ENCODE results near the gene EFCAB13. TPM values are rescaled to one million over a fixed set of nuclear protein-coding genes. Genes with fewer than 3 reads are reported as not detected.
A peak's percentile ranks its signal among the peaks of the same experiment; 100 is the strongest.

Gene EFCAB13
- total RNA-seq, 2 donors from 2014 or later = 8.1 to 16.7 TPM

- no peaks in the 10 kb centered on the region for H3K27me3 ChIP-seq (replicated peaks; ENCODE audit: insufficient read depth)
- DNase-seq (ENCODE audit: low spot score) = no peak
- peaks cover 20 to 56% of the 10 kb centered on the region in 2 donors for H3K4me1 ChIP-seq (ENCODE audit: control insufficient read depth in 1 of 2, low read depth in 2 of 2)
- no peak for TF ChIP-seq CTCF (IDR thresholded peaks at IDR 0.05)
- ATAC-seq (ENCODE audit: insufficient number of reproducible peaks, low FRiP score, low read depth) = no peak
- peaks cover 29% of the 10 kb centered on the region for H3K36me3 ChIP-seq
- H3K4me3 ChIP-seq = no peak overlapping the region
- H3K27ac ChIP-seq = peak overlapping the region; percentile 81 to 87
- H3K9me3 ChIP-seq = no peaks in the 10 kb centered on the region
Measured at GRCh38 chr17:47295037-47295873, 28.5 kb upstream of the EFCAB13 start.

GRCh38 chr17:47295874-47296255 lies 27.9 kb upstream of the EFCAB13 start:
- peaks cover 31% of the 10 kb centered on the region for H3K36me3 ChIP-seq
- peak overlapping the region; percentile 62 to 81 for H3K27ac ChIP-seq
- H3K9me3 ChIP-seq = no peaks in the 10 kb centered on the region
- ATAC-seq (ENCODE audit: insufficient number of reproducible peaks, low FRiP score, low read depth) = no peak
- TF ChIP-seq CTCF (IDR thresholded peaks at IDR 0.05) = no peak
- DNase-seq (ENCODE audit: low spot score) = no peak
- no peaks in the 10 kb centered on the region for H3K27me3 ChIP-seq (replicated peaks; ENCODE audit: insufficient read depth)
- H3K4me1 ChIP-seq (ENCODE audit: control insufficient read depth in 1 of 2, low read depth in 2 of 2) = peaks cover 20 to 56% of the 10 kb centered on the region in 2 donors
- H3K4me3 ChIP-seq = no peak overlapping the region

GRCh38 chr17:47297661-47298400 lies 25.9 kb upstream of the EFCAB13 start:
- no peak for TF ChIP-seq CTCF (IDR thresholded peaks at IDR 0.05)
- Histone ChIP-seq H3K4me3 (no peak overlapping the region), H3K27me3 (replicated peaks; ENCODE audit: insufficient read depth) (no peaks in the 10 kb centered on the region), H3K4me1 (ENCODE audit: control insufficient read depth in 1 of 2, low read depth in 2 of 2) (peaks cover 20 to 56% of the 10 kb centered on the region in 2 donors), H3K9me3 (no peaks in the 10 kb centered on the region), H3K27ac (peak overlapping the region in 1 of 2 donors; percentile 81), H3K36me3 (peaks cover 39% of the 10 kb centered on the region)
- ATAC-seq (ENCODE audit: insufficient number of reproducible peaks, low FRiP score, low read depth) (no peak), DNase-seq (ENCODE audit: low spot score) (no peak)

GRCh38 chr17:47298712-47299111 lies 25.0 kb upstream of the EFCAB13 start:
- H3K4me1 ChIP-seq (ENCODE audit: control insufficient read depth in 1 of 2, low read depth in 2 of 2) = peaks cover 20 to 52% of the 10 kb centered on the region in 2 donors
- peak overlapping the region in 1 of 2 donors; percentile 24 for H3K27ac ChIP-seq
- H3K4me3 ChIP-seq = no peak overlapping the region
- H3K9me3 ChIP-seq = no peaks in the 10 kb centered on the region
- no peak for DNase-seq (ENCODE audit: low spot score)
- ATAC-seq (ENCODE audit: insufficient number of reproducible peaks, low FRiP score, low read depth) = no peak
- TF ChIP-seq CTCF (IDR thresholded peaks at IDR 0.05) = no peak
- peaks cover 47% of the 10 kb centered on the region for H3K36me3 ChIP-seq
- no peaks in the 10 kb centered on the region for H3K27me3 ChIP-seq (replicated peaks; ENCODE audit: insufficient read depth)

- TF ChIP-seq CTCF (IDR thresholded peaks at IDR 0.05) = no peak
- Histone ChIP-seq H3K4me3 (no peak overlapping the region), H3K36me3 (peaks cover 54% of the 10 kb centered on the region), H3K27ac (peak overlapping the region in 1 of 2 donors; percentile 24), H3K27me3 (replicated peaks; ENCODE audit: insufficient read depth) (no peaks in the 10 kb centered on the region), H3K4me1 (ENCODE audit: control insufficient read depth in 1 of 2, low read depth in 2 of 2) (peaks cover 19 to 46% of the 10 kb centered on the region in 2 donors), H3K9me3 (no peaks in the 10 kb centered on the region)
- ATAC-seq (ENCODE audit: insufficient number of reproducible peaks, low FRiP score, low read depth) (no peak), DNase-seq (ENCODE audit: low spot score) (no peak)
Measured at GRCh38 chr17:47299239-47299910, 24.4 kb upstream of the EFCAB13 start.
